H1 (cell line): Measurements from ENCODE around the gene WSCD2. TPM values are rescaled to one million over a fixed set of nuclear protein-coding genes. Genes with fewer than 3 reads are reported as not detected.

Experiments
- CTCF ChIA-PET: fragments of 300-600 bp; sonication (Branson Sonifier 250); formaldehyde crosslinking; loops from one replicate; lab custom pipeline; 2021; ENCODE audit not compliant: partially characterized antibody; lab: Charles Lee
- POLR2A ChIA-PET: fragments of 300-600 bp; sonication (Branson Sonifier 250); formaldehyde crosslinking; loops from one replicate; lab custom pipeline; 2021; ENCODE audit warnings: inconsistent platforms; ENCODE audit not compliant: partially characterized antibody; lab: Charles Lee
- DNase-seq, 2 experiments: peaks; one replicate each; pipeline versions ENCODE4 v3.0.0 to v3.0.0-alpha.2; 2010 to 2022; ENCODE audit warnings: low spot score in 2 of 2, low read depth in 1 of 2, mixed read lengths in 1 of 2
- FAIRE-seq: peaks from 2 replicates; lab custom pipeline; 2011; peaks lifted over from hg19 to GRCh38; lab: Jason Lieb, UNC
- H2AFZ ChIP-seq: 2 replicates; pipeline ENCODE4 v1.8.1; 2012; ENCODE audit warnings: low read length, inconsistent platforms
- H2AK5ac ChIP-seq: 2 replicates; pipeline ENCODE4 v1.6.1; 2013; ENCODE audit warnings: low read depth, low read length
- H2BK120ac ChIP-seq: replicated peaks from 2 replicates; pipeline ENCODE3; 2013; ENCODE audit warnings: low read depth, low read length, inconsistent platforms
- H2BK12ac ChIP-seq: 2 replicates; pipeline ENCODE4 v1.6.1; 2013; ENCODE audit warnings: low read depth, low read length
- H2BK15ac ChIP-seq: 2 replicates; pipeline ENCODE4 v1.6.1; 2013; ENCODE audit warnings: low read length
- H2BK20ac ChIP-seq: 2 replicates; pipeline ENCODE4 v1.6.1; 2013; ENCODE audit warnings: low read length
- H2BK5ac ChIP-seq: 2 replicates; pipeline ENCODE4 v1.6.1; 2013; ENCODE audit warnings: low read depth, low read length
- H3K14ac ChIP-seq: 2 replicates; pipeline ENCODE4 v1.6.1; 2013; ENCODE audit warnings: inconsistent platforms; ENCODE audit not compliant: insufficient read length
- H3K18ac ChIP-seq: 2 replicates; pipeline ENCODE4 v1.6.1; 2013; ENCODE audit warnings: low read length; ENCODE audit errors: extremely low read depth
- H3K23ac ChIP-seq: 2 replicates; pipeline ENCODE4 v1.6.1; 2013; ENCODE audit warnings: inconsistent platforms; ENCODE audit not compliant: insufficient read length
- H3K23me2 ChIP-seq: 2 replicates; pipeline ENCODE4 v1.6.1; 2013; ENCODE audit warnings: low read depth, low read length
- H3K27ac ChIP-seq: 2 replicates; pipeline ENCODE4 v1.6.1; 2011; ENCODE audit warnings: low read depth, low read length, inconsistent platforms
- H3K27me3 ChIP-seq, 4 experiments: replicated peaks in 1 of 4; 1 replicate in 1 of 4; 2 replicates in 3 of 4; pipeline versions ENCODE4 v1.6.1 to v1.8.1; 2011 to 2013; ENCODE audit warnings: low read length in 3 of 4, mild to moderate bottlenecking in 3 of 4, inconsistent platforms in 2 of 4, mixed read lengths in 2 of 4, moderate library complexity in 1 of 4; ENCODE audit not compliant: control insufficient read depth in 3 of 4, insufficient read depth in 3 of 4; ENCODE audit errors: extremely low read depth in 1 of 4
- H3K36me3 ChIP-seq, 4 experiments: 2 replicates each; pipeline versions ENCODE4 v1.6.1 to v1.8.1; 2011 to 2013; ENCODE audit warnings: mild to moderate bottlenecking in 4 of 4, low read length in 3 of 4, moderate library complexity in 2 of 4, control low read depth in 1 of 4, inconsistent platforms in 1 of 4; ENCODE audit not compliant: insufficient read depth in 4 of 4, control insufficient read depth in 2 of 4
- H3K4ac ChIP-seq: replicated peaks from 2 replicates; pipeline ENCODE3; 2013; ENCODE audit warnings: low read length, low read depth, mixed read lengths, inconsistent platforms; ENCODE audit not compliant: insufficient read length
- H3K4me1 ChIP-seq, 4 experiments: replicated peaks in 1 of 4; 1 replicate in 1 of 4; 2 replicates in 3 of 4; pipeline versions ENCODE4 v1.6.1 to v1.8.1; 2011 to 2013; ENCODE audit warnings: low read length in 3 of 4, inconsistent platforms in 2 of 4, mixed read lengths in 1 of 4; ENCODE audit not compliant: insufficient read depth in 4 of 4, control insufficient read depth in 3 of 4
- H3K4me2 ChIP-seq, 2 experiments: 2 replicates each; pipeline versions ENCODE4 v1.6.1 to v1.8.1; 2011 to 2013; ENCODE audit warnings: low read depth in 2 of 2, low read length in 2 of 2, control low read depth in 1 of 2, inconsistent platforms in 1 of 2, mild to moderate bottlenecking in 1 of 2; ENCODE audit not compliant: insufficient read depth in 1 of 2
- H3K4me3 ChIP-seq, 4 experiments: fragments of 200-600, 300-600 bp in 1 of 4; sonication (generic), shearing (Covaris generic), sonication (Bioruptor Twin) in 1 of 4; 2 replicates each; pipeline versions ENCODE4 v1.5.1 to v1.8.1; 2011 to 2016; ENCODE audit warnings: low read length in 4 of 4, low read depth in 3 of 4, control low read depth in 2 of 4, inconsistent platforms in 2 of 4, mild to moderate bottlenecking in 2 of 4, mixed read lengths in 1 of 4, moderate library complexity in 1 of 4; ENCODE audit not compliant: insufficient read depth in 2 of 4; ENCODE audit errors: extremely low read depth in 1 of 4
- H3K56ac ChIP-seq: replicated peaks from 2 replicates; pipeline ENCODE3; 2013; ENCODE audit warnings: low read depth, mild to moderate bottlenecking, mixed read lengths, low read length, inconsistent platforms; ENCODE audit not compliant: insufficient read length
- H3K79me1 ChIP-seq: 2 replicates; pipeline ENCODE4 v1.6.1; 2013; ENCODE audit warnings: low read depth, low read length, control low read depth
- H3K79me2 ChIP-seq, 2 experiments: 2 replicates each; pipeline versions ENCODE4 v1.6.1 to v1.8.1; 2012 to 2013; ENCODE audit warnings: low read length in 2 of 2, mild to moderate bottlenecking in 2 of 2, inconsistent platforms in 1 of 2; ENCODE audit not compliant: insufficient read depth in 2 of 2, control insufficient read depth in 1 of 2
- H3K9ac ChIP-seq, 4 experiments: replicated peaks in 1 of 4; 1 replicate in 1 of 4; 2 replicates in 3 of 4; pipeline versions ENCODE4 v1.6.1 to v1.8.1; 2011 to 2013; ENCODE audit warnings: low read depth in 3 of 4, low read length in 3 of 4, control low read depth in 2 of 4, mild to moderate bottlenecking in 2 of 4, moderate library complexity in 2 of 4, inconsistent platforms in 1 of 4; ENCODE audit errors: extremely low read depth in 1 of 4
- H3K9me3 ChIP-seq, 2 experiments: 2 replicates each; pipeline versions ENCODE4 v1.6.1 to v1.8.1; 2012 to 2013; ENCODE audit warnings: mild to moderate bottlenecking in 2 of 2, moderate library complexity in 2 of 2, control low read depth in 1 of 2, inconsistent platforms in 1 of 2, low read depth in 1 of 2, low read length in 1 of 2, mixed read lengths in 1 of 2; ENCODE audit not compliant: insufficient read depth in 2 of 2
- H4K20me1 ChIP-seq, 2 experiments: replicated peaks in 1 of 2; 2 replicates each; pipeline versions ENCODE3 to v1.8.1; 2011 to 2013; ENCODE audit warnings: inconsistent platforms in 2 of 2, low read length in 2 of 2, mild to moderate bottlenecking in 1 of 2; ENCODE audit not compliant: insufficient read depth in 2 of 2, control insufficient read depth in 1 of 2
- H4K5ac ChIP-seq: 2 replicates; pipeline ENCODE4 v1.6.1; 2013; ENCODE audit warnings: low read length, low read depth, mixed read lengths, inconsistent platforms; ENCODE audit not compliant: insufficient read length
- H4K8ac ChIP-seq: 2 replicates; pipeline ENCODE4 v1.8.0; 2013; ENCODE audit warnings: mild to moderate bottlenecking, moderate library complexity, low read length, inconsistent platforms; ENCODE audit not compliant: insufficient read depth; ENCODE audit errors: extremely low read depth
- H4K91ac ChIP-seq: replicated peaks from 2 replicates; pipeline ENCODE3; 2013; ENCODE audit warnings: low read length, mixed read lengths, inconsistent platforms; ENCODE audit not compliant: insufficient read length
- ASH2L ChIP-seq: fragments of 200-600, 300-600 bp; sonication (generic); IDR thresholded peaks from one replicate; pipeline ENCODE4 v1.7.1; 2017; ENCODE audit warnings: low read length
- RAD21 ChIP-seq, 2 experiments: IDR thresholded peaks in 1 of 2; conservative IDR thresholded peaks in 1 of 2; 2 replicates each; pipeline ENCODE4 v1.6.1; 2011; ENCODE audit warnings: low read depth in 2 of 2, low read length in 2 of 2, improper control_type of control experiment in 1 of 2, inconsistent platforms in 1 of 2, mild to moderate bottlenecking in 1 of 2, moderate library complexity in 1 of 2
- WGBS, 2 experiments: shearing (Covaris generic) in 1 of 2; methylation state at CpG; one replicate each; pipeline versions ENCODE4 v1.1.6 to v1.1.7; 2013 to 2015; ENCODE audit warnings: low lambda C conversion rate in 2 of 2, mixed read lengths in 2 of 2, inconsistent platforms in 1 of 2, low coverage in 1 of 2, missing lambda C conversion rate in 1 of 2; ENCODE audit not compliant: insufficient replicate concordance in 2 of 2, insufficient coverage in 1 of 2, insufficient read length in 1 of 2; ENCODE audit errors: extremely low coverage in 1 of 2, missing lambda C conversion rate in 1 of 2; 5-methylcytosine and 5-hydroxymethylcytosine counted together
- polyA plus RNA-seq, 7 experiments: library from polyadenylated mRNA; depleted of rRNA in 3 of 7; stranded (reverse) in 5 of 7; unstranded in 2 of 7; fragments of >200 nt in 5 of 7; fragments of 200-250 nt in 2 of 7; gene quantifications; 1 replicate in 5 of 7; 2 replicates in 1 of 7; 4 replicates in 1 of 7; pipeline versions ENCODE4 v1.2.1 to v1.2.3, GENCODE V29; 2011 to 2013; ENCODE audit warnings: missing spikeins in 2 of 7, mixed read lengths in 2 of 7
- total RNA-seq: library from RNA; stranded (reverse); fragmentation: NEBNext Ultra II Directional; extraction: Animal tissue kit (Norgen Biotek cat#: 25700); gene quantifications from 2 replicates; pipeline ENCODE4 v1.2.1, GENCODE V29; 2021
- TF ChIP-seq, protein P1 (sequence below), 3 experiments: IDR thresholded peaks; 1 replicate in 2 of 3; 2 replicates in 1 of 3; pipeline versions ENCODE4 v1.5.1 to v1.6.1; 2011; ENCODE audit warnings: low read length in 3 of 3, mild to moderate bottlenecking in 3 of 3, inconsistent platforms in 2 of 3, low read depth in 1 of 3, moderate library complexity in 1 of 3; ENCODE audit not compliant: insufficient read depth in 1 of 3; ENCODE audit errors: control extremely low read depth in 1 of 3

The WSCD2 gene
- total and polyA plus RNA-seq, 2 of the 8 experiments (the other 6 are each of a cell fraction or from before 2014, with no cell fraction given): 1.3 to 2.2 TPM

DNA sequence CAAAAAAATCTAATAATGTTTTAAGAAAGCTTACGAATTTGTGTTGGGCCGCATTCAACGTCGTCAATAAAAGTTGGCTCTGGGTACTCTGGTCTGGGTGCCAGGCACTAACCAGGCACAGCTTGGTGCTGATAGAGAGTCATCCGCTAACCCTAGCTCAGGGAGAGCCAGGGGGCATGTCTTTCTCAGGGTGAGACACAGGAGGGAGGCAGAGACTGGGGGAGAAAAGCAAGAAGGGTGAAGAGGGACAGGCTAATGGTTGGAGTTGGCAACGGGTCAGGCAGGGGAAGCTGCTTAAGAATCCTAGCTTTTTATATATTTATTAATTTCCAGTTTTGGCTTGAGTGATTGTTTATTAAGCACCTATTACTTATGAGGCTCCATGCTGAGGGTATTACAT, 105.1 kb downstream of the WSCD2 start:
- no peaks in the 10 kb centered on the region; a peak in 1 of 4 replicates for H3K9me3 ChIP-seq
- no peaks in the 10 kb centered on the region for H4K20me1 ChIP-seq
- H4K8ac ChIP-seq: no peak overlapping the region
- no peak overlapping the region for H2BK5ac ChIP-seq
- no peaks in the 10 kb centered on the region for H3K79me2 ChIP-seq
- no peak overlapping the region for H2AFZ ChIP-seq
- no peak overlapping the region for H2BK12ac ChIP-seq
- no peaks in the 10 kb centered on the region for H3K79me1 ChIP-seq
- H3K14ac ChIP-seq: no peak overlapping the region
- no peak overlapping the region for H3K4me2 ChIP-seq
- no peaks in the 10 kb centered on the region for H3K27me3 ChIP-seq
- no peak overlapping the region for H3K4me3 ChIP-seq
- H3K23me2 ChIP-seq: no peaks in the 10 kb centered on the region; the same call in 1 of the 2 replicates
- no peak overlapping the region for H2BK120ac ChIP-seq
- no peak overlapping the region for H2AK5ac ChIP-seq
- DNase-seq: no peak
- H4K5ac ChIP-seq: no peak overlapping the region
- no peaks in the 10 kb centered on the region for H3K36me3 ChIP-seq
- no peak overlapping the region for H3K23ac ChIP-seq
- H2BK20ac ChIP-seq: no peak overlapping the region
- H3K18ac ChIP-seq: no peak overlapping the region
- FAIRE-seq: no peak
- no peak overlapping the region for H2BK15ac ChIP-seq
- TF ChIP-seq RAD21 (IDR thresholded peaks at IDR 0.05 in 1 of 2, conservative IDR thresholded peaks at IDR 0.05 in 1 of 2; ENCODE audit: low read depth in 2 of 2, low read length in 2 of 2) (peak; percentile 49 to 67), ASH2L (no peak)
- TF ChIP-seq, protein P1, sequence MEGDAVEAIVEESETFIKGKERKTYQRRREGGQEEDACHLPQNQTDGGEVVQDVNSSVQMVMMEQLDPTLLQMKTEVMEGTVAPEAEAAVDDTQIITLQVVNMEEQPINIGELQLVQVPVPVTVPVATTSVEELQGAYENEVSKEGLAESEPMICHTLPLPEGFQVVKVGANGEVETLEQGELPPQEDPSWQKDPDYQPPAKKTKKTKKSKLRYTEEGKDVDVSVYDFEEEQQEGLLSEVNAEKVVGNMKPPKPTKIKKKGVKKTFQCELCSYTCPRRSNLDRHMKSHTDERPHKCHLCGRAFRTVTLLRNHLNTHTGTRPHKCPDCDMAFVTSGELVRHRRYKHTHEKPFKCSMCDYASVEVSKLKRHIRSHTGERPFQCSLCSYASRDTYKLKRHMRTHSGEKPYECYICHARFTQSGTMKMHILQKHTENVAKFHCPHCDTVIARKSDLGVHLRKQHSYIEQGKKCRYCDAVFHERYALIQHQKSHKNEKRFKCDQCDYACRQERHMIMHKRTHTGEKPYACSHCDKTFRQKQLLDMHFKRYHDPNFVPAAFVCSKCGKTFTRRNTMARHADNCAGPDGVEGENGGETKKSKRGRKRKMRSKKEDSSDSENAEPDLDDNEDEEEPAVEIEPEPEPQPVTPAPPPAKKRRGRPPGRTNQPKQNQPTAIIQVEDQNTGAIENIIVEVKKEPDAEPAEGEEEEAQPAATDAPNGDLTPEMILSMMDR (IDR thresholded peaks at IDR 0.05; ENCODE audit: control extremely low read depth in 1 of 3, insufficient read depth in 1 of 3, low read depth in 1 of 3, low read length in 3 of 3): peak in 2 of 3 experiments; percentile 21 to 24; a peak in 1 of 4 replicates
- peak overlapping the region; percentile 71 for H4K91ac ChIP-seq
- H3K4ac ChIP-seq: no peak overlapping the region
- H3K4me1 ChIP-seq: peaks cover 5 to 27% (median 11%) of the 10 kb centered on the region in 4 experiments; a peak in 6 of 7 replicates
- 85% methylated on average over 6 of the region's 6 CpGs; no CpG with 5 or more reads in 1 of the 2 experiments for WGBS, 2 experiments
- H3K9ac ChIP-seq: no peak overlapping the region
- H3K27ac ChIP-seq: no peak overlapping the region
- ChIA-PET POLR2A (no interaction called here), CTCF (interaction anchor here (0.7 to 3.7 kb wide), 13 partner anchors 9 to 322 kb away, joined by 3 to 15 read pairs (median 3); no protein-coding TSS in a partner anchor)
- no peak overlapping the region for H3K56ac ChIP-seq
